Measurements from ENCODE around the gene KLHL8. TPM values are rescaled to one million over a fixed set of nuclear protein-coding genes. Genes with fewer than 3 reads are reported as not detected.
A peak's percentile ranks its signal among the peaks of the same experiment; 100 is the strongest.

The KLHL8 gene
- total RNA-seq, 1 experiment from 2014 or later: 24.2 TPM

- H3K4me3 ChIP-seq (replicated peaks in 1 of 2; ENCODE audit: low read depth in 1 of 2, low read length in 2 of 2): no peak overlapping the region
- H3K79me2 ChIP-seq (ENCODE audit: insufficient read depth, low read length): no peaks in the 10 kb centered on the region
- H3K27ac ChIP-seq (ENCODE audit: low read depth, low read length): no peak overlapping the region
- peaks cover 0 to 10% of the 10 kb centered on the region in 2 experiments; a peak in 2 of 4 replicates for H3K4me1 ChIP-seq (ENCODE audit: control insufficient read depth in 1 of 2, insufficient read depth in 2 of 2, low read length in 2 of 2)
- H4K20me1 ChIP-seq (ENCODE audit: insufficient read depth): no peaks in the 10 kb centered on the region
- ChIA-PET RAD21 (ENCODE audit: low non-redundant PET in 1 of 2, low total read pairs in 2 of 2, uncharacterized antibody in 2 of 2, unreplicated experiment in 2 of 2) (interaction anchor here in 1 of 2 experiments (1.2 kb wide), 1 partner anchor 86 kb away, joined by 5 read pairs; no protein-coding TSS in a partner anchor), CTCF (interaction anchor here (1.1 to 2.6 kb wide), 2 partner anchors 86 to 314 kb away, joined by 4 to 13 read pairs; no protein-coding TSS in a partner anchor), POLR2A (no interaction called here)
- ATAC-seq (no peak), DNase-seq (ENCODE audit: low read depth, low spot score) (no peak)
- no peak overlapping the region for H3K4me2 ChIP-seq (ENCODE audit: low read length)
- no peaks in the 10 kb centered on the region for H3K36me3 ChIP-seq (ENCODE audit: control insufficient read depth in 1 of 2, insufficient read depth in 2 of 2, low read length in 2 of 2)
- TF ChIP-seq ZBTB33 (IDR thresholded peaks at IDR 0.05; ENCODE audit: extremely low read depth, insufficient replicate concordance, low read length): no peak
- no peak for TF ChIP-seq REST (IDR thresholded peaks at IDR 0.05; ENCODE audit: low read depth)
- TF ChIP-seq POLR2A (IDR thresholded peaks at IDR 0.05; ENCODE audit: borderline replicate concordance, extremely low read depth, insufficient read depth, insufficient read length): no peak
- no peak for TF ChIP-seq FOSL1 (IDR thresholded peaks at IDR 0.05; ENCODE audit: low read depth)
- no peak for TF ChIP-seq EZH2phosphoT487 (IDR thresholded peaks at IDR 0.05; ENCODE audit: borderline replicate concordance)
- TF ChIP-seq, protein P1, sequence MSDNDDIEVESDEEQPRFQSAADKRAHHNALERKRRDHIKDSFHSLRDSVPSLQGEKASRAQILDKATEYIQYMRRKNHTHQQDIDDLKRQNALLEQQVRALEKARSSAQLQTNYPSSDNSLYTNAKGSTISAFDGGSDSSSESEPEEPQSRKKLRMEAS (IDR thresholded peaks at IDR 0.05): no peak
- TF ChIP-seq YY1 (IDR thresholded peaks at IDR 0.05; ENCODE audit: extremely low read depth, insufficient replicate concordance, low read depth, low read length): no peak
- H3K27me3 ChIP-seq (ENCODE audit: insufficient read depth, low read length): no peaks in the 10 kb centered on the region
- H3K9me3 ChIP-seq (ENCODE audit: control insufficient read depth in 1 of 2, insufficient read depth in 1 of 2, low read depth in 1 of 2, low read length in 2 of 2): no peaks in the 10 kb centered on the region; a peak in 1 of 4 replicates
- H2AFZ ChIP-seq (ENCODE audit: low read depth, low read length, poor library complexity, severe bottlenecking): peak overlapping the region; percentile 84
- no peak overlapping the region for H3K9ac ChIP-seq (ENCODE audit: low read length)
- H3K9me2 ChIP-seq (ENCODE audit: insufficient read depth): no peaks in the 10 kb centered on the region
- BruUV-seq (replicated peaks): no TSS peak
- intact Hi-C loops (cut with micrococcal nuclease): loop anchor here (10.0 kb wide), 1 partner anchor 742 kb away; no protein-coding TSS in a partner anchor
Measured at GRCh38 chr4:87236861-87237260, 16.4 kb upstream of the KLHL8 start.

Measured in HCT116 (cell line).